Measurements from ENCODE around the gene GLRX3.

DNA sequence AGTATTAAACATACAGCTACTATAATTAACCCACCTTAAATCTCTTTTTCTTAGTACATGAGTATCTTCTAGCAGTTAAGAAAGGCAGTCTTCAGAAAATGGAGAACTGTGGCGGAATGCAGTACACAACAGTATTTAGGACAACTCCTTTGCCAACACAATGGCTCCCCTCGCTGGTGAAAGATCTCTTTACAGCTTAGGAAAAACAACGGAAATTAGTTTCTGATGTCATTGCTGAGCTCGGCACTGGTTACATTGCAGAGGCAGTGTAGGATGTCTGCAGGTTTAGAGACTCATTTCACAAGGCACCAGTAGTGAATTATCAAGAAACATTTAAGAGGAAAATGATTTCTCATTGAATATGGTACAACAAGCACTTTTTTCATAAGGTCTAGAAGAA lies 43.4 kb downstream of the GLRX3 start:
- TF ChIP-seq, protein P1, sequence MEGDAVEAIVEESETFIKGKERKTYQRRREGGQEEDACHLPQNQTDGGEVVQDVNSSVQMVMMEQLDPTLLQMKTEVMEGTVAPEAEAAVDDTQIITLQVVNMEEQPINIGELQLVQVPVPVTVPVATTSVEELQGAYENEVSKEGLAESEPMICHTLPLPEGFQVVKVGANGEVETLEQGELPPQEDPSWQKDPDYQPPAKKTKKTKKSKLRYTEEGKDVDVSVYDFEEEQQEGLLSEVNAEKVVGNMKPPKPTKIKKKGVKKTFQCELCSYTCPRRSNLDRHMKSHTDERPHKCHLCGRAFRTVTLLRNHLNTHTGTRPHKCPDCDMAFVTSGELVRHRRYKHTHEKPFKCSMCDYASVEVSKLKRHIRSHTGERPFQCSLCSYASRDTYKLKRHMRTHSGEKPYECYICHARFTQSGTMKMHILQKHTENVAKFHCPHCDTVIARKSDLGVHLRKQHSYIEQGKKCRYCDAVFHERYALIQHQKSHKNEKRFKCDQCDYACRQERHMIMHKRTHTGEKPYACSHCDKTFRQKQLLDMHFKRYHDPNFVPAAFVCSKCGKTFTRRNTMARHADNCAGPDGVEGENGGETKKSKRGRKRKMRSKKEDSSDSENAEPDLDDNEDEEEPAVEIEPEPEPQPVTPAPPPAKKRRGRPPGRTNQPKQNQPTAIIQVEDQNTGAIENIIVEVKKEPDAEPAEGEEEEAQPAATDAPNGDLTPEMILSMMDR (IDR thresholded peaks at IDR 0.05; ENCODE audit: insufficient read depth, low read length, poor library complexity, severe bottlenecking): no peak
- TF ChIP-seq EZH2phosphoT487 (conservative IDR thresholded peaks at IDR 0.05; ENCODE audit: low read length): no peak
